ENCODE measurements around the gene LMO1. TPM values are rescaled to one million over a fixed set of nuclear protein-coding genes. Genes with fewer than 3 reads are reported as not detected.

LMO1 gene
- total RNA-seq, 1 donor from 2014 or later, result not detected

DNA sequence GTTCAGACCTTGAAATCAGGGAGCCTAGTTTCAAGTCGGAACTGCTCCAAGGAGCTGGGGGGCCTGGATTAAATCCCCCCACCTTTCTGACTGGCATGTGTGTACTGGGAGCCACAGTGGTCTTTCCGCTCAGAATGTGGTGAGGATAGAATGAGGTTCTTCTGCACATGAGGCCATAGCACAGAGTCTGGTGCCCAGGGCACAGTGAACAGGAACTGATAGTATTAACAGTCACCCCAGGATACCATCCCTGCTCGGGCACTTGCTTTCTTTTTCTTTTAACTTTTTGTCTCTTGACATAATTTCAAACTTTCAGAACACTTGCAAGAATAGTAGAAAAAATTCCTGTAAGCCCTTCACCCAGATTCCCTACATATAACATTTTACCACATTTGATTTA lies 28.8 kb downstream of the LMO1 start:
- intact Hi-C loops (cut with DNase I), result no loop called here
- H3K27me3 ChIP-seq, result no peaks in the 10 kb centered on the region
- DNase-seq (no peak), ATAC-seq (no peak)
- no peaks in the 10 kb centered on the region for H3K36me3 ChIP-seq
- H3K27ac ChIP-seq, result no peak overlapping the region
- TF ChIP-seq, protein P1, sequence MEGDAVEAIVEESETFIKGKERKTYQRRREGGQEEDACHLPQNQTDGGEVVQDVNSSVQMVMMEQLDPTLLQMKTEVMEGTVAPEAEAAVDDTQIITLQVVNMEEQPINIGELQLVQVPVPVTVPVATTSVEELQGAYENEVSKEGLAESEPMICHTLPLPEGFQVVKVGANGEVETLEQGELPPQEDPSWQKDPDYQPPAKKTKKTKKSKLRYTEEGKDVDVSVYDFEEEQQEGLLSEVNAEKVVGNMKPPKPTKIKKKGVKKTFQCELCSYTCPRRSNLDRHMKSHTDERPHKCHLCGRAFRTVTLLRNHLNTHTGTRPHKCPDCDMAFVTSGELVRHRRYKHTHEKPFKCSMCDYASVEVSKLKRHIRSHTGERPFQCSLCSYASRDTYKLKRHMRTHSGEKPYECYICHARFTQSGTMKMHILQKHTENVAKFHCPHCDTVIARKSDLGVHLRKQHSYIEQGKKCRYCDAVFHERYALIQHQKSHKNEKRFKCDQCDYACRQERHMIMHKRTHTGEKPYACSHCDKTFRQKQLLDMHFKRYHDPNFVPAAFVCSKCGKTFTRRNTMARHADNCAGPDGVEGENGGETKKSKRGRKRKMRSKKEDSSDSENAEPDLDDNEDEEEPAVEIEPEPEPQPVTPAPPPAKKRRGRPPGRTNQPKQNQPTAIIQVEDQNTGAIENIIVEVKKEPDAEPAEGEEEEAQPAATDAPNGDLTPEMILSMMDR (IDR thresholded peaks at IDR 0.05), result no peak
- no peak overlapping the region for H3K4me3 ChIP-seq
- no peaks in the 10 kb centered on the region for H3K4me1 ChIP-seq
- H3K9me3 ChIP-seq, result no peaks in the 10 kb centered on the region

DNA sequence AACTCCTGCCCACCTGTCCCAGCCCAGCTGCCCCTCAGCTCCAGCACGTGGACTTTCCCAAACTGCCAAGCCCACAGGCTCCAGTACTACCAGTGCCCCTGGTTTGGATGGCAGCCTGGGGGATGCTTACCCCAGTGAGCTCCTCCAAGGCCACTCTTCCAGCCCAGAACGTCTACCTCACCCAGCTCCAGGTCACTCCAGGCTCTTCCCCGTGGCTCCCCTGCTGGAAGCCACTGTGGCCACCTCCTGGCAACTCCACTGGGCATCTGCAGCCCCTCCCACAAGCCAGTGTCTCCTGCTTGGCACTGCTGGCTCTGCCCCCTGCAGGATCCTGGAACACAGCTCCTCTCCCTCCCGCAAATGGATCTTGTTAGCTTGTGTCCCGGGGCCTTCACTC lies 29.3 kb downstream of the LMO1 start:
- TF ChIP-seq, protein P1 (IDR thresholded peaks at IDR 0.05), result no peak
- intact Hi-C loops (cut with DNase I), result no loop called here
- Histone ChIP-seq H3K4me3 (no peak overlapping the region), H3K27ac (no peak overlapping the region), H3K9me3 (no peaks in the 10 kb centered on the region), H3K27me3 (no peaks in the 10 kb centered on the region), H3K4me1 (no peaks in the 10 kb centered on the region), H3K36me3 (no peaks in the 10 kb centered on the region)
- DNase-seq, result no peak
- no peak for ATAC-seq

DNA sequence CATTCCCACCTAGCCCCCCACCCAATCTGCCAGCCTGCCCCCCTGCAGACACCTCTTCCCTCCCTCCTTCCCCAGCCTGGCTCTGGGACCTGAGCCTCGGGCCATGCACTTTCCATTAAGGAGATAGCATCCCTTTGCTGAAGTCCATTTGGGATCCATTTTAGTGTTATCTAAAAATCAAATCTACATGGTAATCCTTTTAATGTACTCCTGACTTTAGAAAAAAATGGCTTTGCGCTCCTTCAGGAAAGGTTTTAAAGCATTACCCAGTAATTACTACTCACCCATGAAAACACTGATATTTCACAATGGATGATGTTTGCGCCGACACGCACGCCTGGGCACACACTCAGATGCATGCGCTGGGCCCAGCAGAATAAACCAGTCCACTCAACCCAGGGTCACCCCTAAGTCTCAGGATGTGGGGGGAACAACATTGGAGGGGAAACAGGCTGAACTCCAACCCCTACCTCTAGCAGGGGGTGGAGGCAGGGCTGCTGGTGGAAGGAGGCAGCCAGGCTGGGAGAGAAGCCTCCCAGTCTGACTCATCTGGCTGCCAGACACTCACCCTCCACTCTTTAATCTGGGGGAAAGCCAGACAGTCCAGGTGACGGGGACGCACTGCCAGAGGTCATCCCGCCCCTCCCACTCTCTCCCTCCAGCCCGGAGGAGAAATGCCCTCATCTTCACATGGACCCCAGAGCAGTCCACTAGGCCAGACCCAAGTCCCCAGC lies 29.8 kb downstream of the LMO1 start:
- Histone ChIP-seq H3K27me3 (no peaks in the 10 kb centered on the region), H3K27ac (no peak overlapping the region), H3K4me1 (no peaks in the 10 kb centered on the region), H3K4me3 (no peak overlapping the region), H3K36me3 (no peaks in the 10 kb centered on the region), H3K9me3 (no peaks in the 10 kb centered on the region)
- DNase-seq (no peak), ATAC-seq (no peak)
- TF ChIP-seq, protein P1 (IDR thresholded peaks at IDR 0.05), result no peak
- intact Hi-C loops (cut with DNase I), result no loop called here

DNA sequence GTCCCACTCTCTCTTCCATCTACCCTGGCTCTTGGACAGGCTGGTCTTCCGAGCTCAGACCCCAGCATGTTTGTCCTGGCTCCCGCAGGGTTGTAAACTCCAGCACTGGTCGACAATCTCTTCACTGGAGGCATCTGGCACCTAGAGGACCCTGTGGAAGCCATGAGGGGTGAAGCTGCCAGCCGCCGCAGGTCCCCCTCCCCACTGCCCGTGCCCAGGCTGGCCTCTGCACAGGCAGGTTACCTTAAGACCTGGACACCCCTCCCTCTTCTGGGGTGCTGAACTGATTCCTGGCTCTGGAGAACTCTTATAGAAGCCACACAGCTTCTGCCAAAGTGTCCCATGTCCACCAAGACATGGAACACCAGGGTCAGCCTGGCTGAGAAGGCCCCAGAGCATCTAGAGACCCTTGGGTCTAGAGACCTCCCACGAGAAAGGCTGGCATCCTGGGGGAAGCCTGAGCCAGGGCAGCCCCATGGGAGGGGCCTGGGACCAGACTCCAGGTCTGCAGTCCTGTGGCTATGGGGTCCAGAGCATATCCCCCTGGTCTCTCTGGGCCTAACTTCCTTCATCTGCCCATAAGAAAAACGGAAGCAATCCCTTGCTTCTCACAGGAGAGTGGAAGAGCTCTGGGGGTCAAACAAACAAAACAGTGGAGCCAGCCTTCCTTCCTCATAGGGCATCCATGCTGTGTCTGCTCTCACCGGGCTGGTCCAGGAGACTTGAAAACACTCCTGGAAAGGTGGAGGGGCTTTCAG lies 30.6 kb downstream of the LMO1 start:
- Histone ChIP-seq H3K36me3 (no peaks in the 10 kb centered on the region), H3K27ac (no peak overlapping the region), H3K4me3 (no peak overlapping the region), H3K4me1 (no peaks in the 10 kb centered on the region), H3K9me3 (no peaks in the 10 kb centered on the region), H3K27me3 (no peaks in the 10 kb centered on the region)
- no peak for ATAC-seq
- DNase-seq, result peak; percentile 55
- TF ChIP-seq, protein P1 (IDR thresholded peaks at IDR 0.05), result no peak
- intact Hi-C loops (cut with DNase I), result no loop called here

DNA sequence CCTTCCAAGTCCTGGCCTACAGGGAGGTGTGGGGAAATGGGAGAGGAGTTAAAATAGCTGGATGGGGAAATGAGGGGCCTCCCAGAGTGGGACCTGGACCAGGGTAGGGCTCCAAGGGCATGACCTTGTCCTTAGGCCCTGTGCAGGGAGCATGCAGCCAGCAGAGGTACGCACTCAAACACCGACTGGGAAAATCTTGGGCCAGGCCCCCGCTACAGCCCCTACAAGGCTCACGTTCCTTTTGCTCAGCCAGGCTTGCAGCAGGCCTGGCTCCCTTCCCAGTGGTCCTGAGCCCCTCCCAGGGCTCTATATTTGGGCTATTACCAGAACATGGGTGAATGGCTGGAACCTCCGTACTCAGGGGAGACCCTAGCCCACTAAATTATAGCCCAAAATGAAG lies 31.3 kb downstream of the LMO1 start:
- Histone ChIP-seq H3K36me3 (no peaks in the 10 kb centered on the region), H3K9me3 (no peaks in the 10 kb centered on the region), H3K4me1 (no peaks in the 10 kb centered on the region), H3K27ac (no peak overlapping the region), H3K27me3 (no peaks in the 10 kb centered on the region), H3K4me3 (no peak overlapping the region)
- TF ChIP-seq, protein P1 (IDR thresholded peaks at IDR 0.05), result no peak
- intact Hi-C loops (cut with DNase I), result no loop called here
- peak; percentile 22 for DNase-seq
- ATAC-seq, result no peak
